ENCODE results near the gene SCNM1. TPM values are rescaled to one million over a fixed set of nuclear protein-coding genes. Genes with fewer than 3 reads are reported as not detected.

SCNM1 gene, protein sequence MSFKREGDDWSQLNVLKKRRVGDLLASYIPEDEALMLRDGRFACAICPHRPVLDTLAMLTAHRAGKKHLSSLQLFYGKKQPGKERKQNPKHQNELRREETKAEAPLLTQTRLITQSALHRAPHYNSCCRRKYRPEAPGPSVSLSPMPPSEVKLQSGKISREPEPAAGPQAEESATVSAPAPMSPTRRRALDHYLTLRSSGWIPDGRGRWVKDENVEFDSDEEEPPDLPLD
- 57.4 TPM for polyA plus RNA-seq (2012; ENCODE audit: low read depth, missing spikeins)

DNA sequence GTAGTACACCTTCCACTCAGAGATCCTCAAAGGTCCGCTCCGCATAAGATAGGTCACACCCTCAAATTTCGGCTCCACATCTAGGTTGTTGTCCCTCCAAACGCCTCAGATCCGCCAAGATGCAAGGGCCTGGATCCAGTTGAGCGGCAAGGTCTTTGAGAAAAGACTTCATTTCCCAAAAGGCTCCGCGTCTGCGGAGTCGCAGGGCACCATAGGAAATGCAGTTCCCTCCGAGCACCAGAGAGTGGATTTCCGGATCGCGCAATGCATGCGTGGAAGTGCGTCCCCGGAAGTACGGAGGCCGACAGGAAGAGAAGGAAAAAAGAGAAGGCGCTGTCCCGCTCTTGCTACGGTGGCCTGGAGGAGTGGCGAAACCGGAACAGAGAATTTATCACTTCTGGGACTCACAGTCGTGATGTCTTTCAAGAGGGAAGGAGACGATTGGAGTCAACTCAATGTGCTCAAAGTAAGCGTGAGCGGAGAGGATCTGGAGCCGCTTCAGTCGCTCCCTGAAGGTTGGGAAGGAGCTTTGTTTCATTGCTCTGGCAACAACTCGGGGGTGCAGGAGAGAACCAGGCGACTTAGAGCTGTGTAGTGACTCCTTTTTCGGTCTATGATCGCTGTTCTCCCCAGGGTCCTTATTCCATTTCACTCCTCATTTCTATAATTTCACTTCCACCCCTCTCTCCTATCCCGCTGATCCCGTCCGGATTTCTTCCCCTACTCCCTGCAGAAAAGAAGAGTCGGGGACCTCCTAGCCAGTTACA, at the start of gene SCNM1, which contains the start of gene LYSMD1:
TSS of gene SCNM1 (plus strand) at position 407 of the 767 bp plus-strand sequence. CDS start at position 416, 9 bp downstream.
TSS of gene LYSMD1 (minus strand) at position 165 of the 767 bp plus-strand sequence. CDS start 644 bp downstream, outside the sequence.
- DNase-seq (ENCODE audit: insufficient read length, low spot score) (peak; percentile 80), FAIRE-seq (peak; percentile 94)
- TF ChIP-seq TAF1 (IDR thresholded peaks at IDR 0.05; ENCODE audit: low read depth, low read length) (peak; percentile 64), POU2F2 (IDR thresholded peaks at IDR 0.05; ENCODE audit: low read depth, low read length) (peak; percentile 95), PAX5 (IDR thresholded peaks at IDR 0.05; ENCODE audit: insufficient read depth, low read length, severe bottlenecking) (no peak), SPI1 (IDR thresholded peaks at IDR 0.05; ENCODE audit: low read depth, low read length) (peak; percentile 83), POLR2A (IDR thresholded peaks at IDR 0.05; ENCODE audit: low read depth, low read length) (peak; percentile 90), POLR2AphosphoS5 (IDR thresholded peaks at IDR 0.05; ENCODE audit: low read depth, low read length) (peak; percentile 85)

DNA sequence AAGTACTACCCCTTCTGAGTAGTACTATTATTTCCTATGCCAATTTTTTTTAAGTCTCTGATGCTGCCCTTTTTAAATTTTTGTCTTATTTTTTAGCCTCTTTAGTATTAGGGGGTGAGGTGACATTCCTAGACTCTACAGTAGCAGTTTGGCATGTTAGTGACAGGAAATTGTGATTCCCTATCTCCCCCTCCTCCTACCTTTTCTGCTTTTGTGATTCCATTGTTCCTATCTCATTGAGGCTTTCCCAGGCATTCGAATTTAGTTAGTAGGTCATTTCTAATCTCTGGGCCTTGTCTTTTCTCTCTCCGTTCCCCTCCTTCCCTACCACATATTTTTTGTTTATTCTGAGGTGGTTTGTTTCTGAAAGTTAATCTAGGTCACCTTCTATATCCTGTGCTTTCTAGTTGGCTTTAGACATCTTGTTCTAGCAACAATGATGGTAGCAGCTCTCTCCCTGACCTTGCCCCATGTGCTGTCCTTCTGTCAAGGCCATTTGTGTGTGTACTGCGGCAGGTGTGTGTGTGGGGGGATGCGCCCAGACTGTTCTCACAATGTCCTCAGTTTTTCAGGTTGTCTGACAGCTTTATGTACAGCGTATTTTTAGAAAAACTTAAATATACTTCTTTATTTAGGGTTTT, 41.1 kb upstream of the SCNM1 start:
- no peak for TF ChIP-seq POLR2AphosphoS5 (IDR thresholded peaks at IDR 0.05; ENCODE audit: low read depth, low read length)
- DNase-seq (ENCODE audit: insufficient read length, low spot score) (no peak), FAIRE-seq (no peak)

DNA sequence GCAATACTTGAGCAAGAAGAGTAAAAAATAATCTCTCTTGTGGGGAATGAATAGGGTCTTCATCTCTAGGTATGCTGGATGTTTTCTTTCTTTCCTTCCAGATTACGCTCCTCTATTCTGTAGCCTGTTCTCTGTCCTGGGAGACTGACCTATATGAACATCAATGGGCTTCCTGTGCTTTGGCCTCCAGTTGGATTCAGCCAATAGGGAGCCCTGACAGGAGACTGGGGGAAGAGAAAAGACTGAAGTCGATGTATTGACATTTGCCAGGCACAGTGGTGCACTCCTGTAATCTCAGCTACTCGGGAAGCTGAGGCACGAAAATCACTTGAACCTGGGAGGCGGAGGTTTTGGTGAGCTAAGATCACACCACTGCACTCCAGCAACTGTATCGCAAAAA, 37.1 kb upstream of the SCNM1 start:
- TF ChIP-seq POLR2A (IDR thresholded peaks at IDR 0.05; ENCODE audit: low read depth, low read length) (no peak), SPI1 (IDR thresholded peaks at IDR 0.05; ENCODE audit: low read depth, low read length) (no peak), POU2F2 (IDR thresholded peaks at IDR 0.05; ENCODE audit: low read depth, low read length) (no peak)
- DNase-seq (ENCODE audit: insufficient read length, low spot score) (no peak), FAIRE-seq (no peak)

GRCh38 chr1:151130987-151131586, 34.9 kb upstream of the SCNM1 start:
- DNase-seq (ENCODE audit: insufficient read length, low spot score) = peak; percentile 65
- peak; percentile 81 for FAIRE-seq
- no peak for TF ChIP-seq TAF1 (IDR thresholded peaks at IDR 0.05; ENCODE audit: low read depth, low read length)
- no peak for TF ChIP-seq PAX5 (IDR thresholded peaks at IDR 0.05; ENCODE audit: insufficient read depth, low read length, severe bottlenecking)
- TF ChIP-seq POU2F2 (IDR thresholded peaks at IDR 0.05; ENCODE audit: low read depth, low read length) = no peak
- no peak for TF ChIP-seq POLR2A (IDR thresholded peaks at IDR 0.05; ENCODE audit: low read depth, low read length)
- TF ChIP-seq POLR2AphosphoS5 (IDR thresholded peaks at IDR 0.05; ENCODE audit: low read depth, low read length) = no peak
- no peak for TF ChIP-seq SPI1 (IDR thresholded peaks at IDR 0.05; ENCODE audit: low read depth, low read length)

- DNase-seq (ENCODE audit: insufficient read length, low spot score) (no peak), FAIRE-seq (no peak)
Observed at GRCh38 chr1:151131701-151132334, 34.1 kb upstream of the SCNM1 start.

DNA sequence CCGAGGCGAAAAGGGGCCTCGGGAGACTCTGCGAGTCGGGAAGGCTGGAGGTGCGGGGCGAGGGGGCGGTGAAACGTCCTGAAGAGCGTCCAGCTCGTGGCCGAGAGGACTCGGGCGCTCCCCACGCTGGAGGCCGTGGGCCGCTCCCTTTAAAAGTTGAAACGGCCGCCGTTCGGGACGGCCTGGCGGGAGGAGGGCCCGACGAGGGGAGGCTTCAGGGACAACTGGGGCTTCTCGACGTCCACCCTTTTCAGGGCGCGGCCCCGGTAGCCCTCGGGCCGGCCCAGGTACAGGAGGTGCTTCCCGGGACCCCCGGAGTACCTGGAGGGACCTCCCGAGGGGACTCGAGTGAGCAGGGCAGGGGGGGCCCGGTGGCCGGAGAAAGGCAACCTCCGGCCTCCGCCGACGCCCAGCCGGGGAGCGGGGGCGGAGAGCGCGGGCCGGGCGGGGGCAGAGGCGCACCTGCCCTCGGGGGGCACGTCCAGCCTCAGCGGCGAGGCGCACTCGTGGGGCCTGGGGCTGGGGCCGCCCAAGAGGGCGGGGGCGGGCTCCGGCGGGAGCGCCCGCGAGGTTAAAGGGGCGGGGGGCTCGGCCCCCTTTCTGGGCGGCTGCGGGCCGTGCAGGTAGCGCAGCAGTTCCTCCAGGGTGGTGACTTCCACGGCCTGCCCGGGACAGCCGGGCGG, 33.5 kb upstream of the SCNM1 start:
- DNase-seq (ENCODE audit: insufficient read length, low spot score) (no peak), FAIRE-seq (no peak)
- TF ChIP-seq SPI1 (IDR thresholded peaks at IDR 0.05; ENCODE audit: low read depth, low read length) (no peak), POU2F2 (IDR thresholded peaks at IDR 0.05; ENCODE audit: low read depth, low read length) (no peak), POLR2AphosphoS5 (IDR thresholded peaks at IDR 0.05; ENCODE audit: low read depth, low read length) (no peak), POLR2A (IDR thresholded peaks at IDR 0.05; ENCODE audit: low read depth, low read length) (no peak), PAX5 (IDR thresholded peaks at IDR 0.05; ENCODE audit: insufficient read depth, low read length, severe bottlenecking) (no peak), TAF1 (IDR thresholded peaks at IDR 0.05; ENCODE audit: low read depth, low read length) (no peak)

More at GRCh38 chr1:151131701-151132334, 34.1 kb upstream of the SCNM1 start:
- TF ChIP-seq SPI1 (IDR thresholded peaks at IDR 0.05; ENCODE audit: low read depth, low read length) (no peak), POU2F2 (IDR thresholded peaks at IDR 0.05; ENCODE audit: low read depth, low read length) (no peak), POLR2A (IDR thresholded peaks at IDR 0.05; ENCODE audit: low read depth, low read length) (no peak), PAX5 (IDR thresholded peaks at IDR 0.05; ENCODE audit: insufficient read depth, low read length, severe bottlenecking) (no peak)

- TF ChIP-seq POLR2AphosphoS5 (IDR thresholded peaks at IDR 0.05; ENCODE audit: low read depth, low read length) (no peak), POLR2A (IDR thresholded peaks at IDR 0.05; ENCODE audit: low read depth, low read length) (no peak), TAF1 (IDR thresholded peaks at IDR 0.05; ENCODE audit: low read depth, low read length) (no peak), SPI1 (IDR thresholded peaks at IDR 0.05; ENCODE audit: low read depth, low read length) (no peak), POU2F2 (IDR thresholded peaks at IDR 0.05; ENCODE audit: low read depth, low read length) (no peak), PAX5 (IDR thresholded peaks at IDR 0.05; ENCODE audit: insufficient read depth, low read length, severe bottlenecking) (no peak)
- FAIRE-seq = no peak
Observed at GRCh38 chr1:151133018-151133806, 32.7 kb upstream of the SCNM1 start.

DNA sequence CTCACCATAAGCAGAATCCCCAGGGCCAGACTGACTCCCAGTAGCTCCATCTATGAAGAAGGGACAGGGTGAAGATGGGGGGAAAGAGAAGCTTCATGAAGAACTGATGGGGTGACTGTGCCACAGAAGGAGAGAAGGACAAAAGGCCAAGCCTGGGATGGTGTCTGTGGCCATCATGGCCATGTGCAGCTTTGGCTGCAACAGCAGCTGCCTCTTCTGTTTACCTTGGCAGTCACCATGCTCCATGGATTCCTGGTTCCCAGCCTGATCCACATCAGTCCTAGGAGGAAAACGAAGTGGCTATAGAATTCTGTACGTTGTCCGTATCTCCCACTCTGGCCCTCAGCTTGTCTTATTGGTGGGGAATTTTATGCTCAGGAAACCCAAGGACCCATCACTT, 31.5 kb upstream of the SCNM1 start:
- DNase-seq (ENCODE audit: insufficient read length, low spot score) (no peak), FAIRE-seq (no peak)
- TF ChIP-seq POU2F2 (IDR thresholded peaks at IDR 0.05; ENCODE audit: low read depth, low read length) (no peak), POLR2A (IDR thresholded peaks at IDR 0.05; ENCODE audit: low read depth, low read length) (no peak), POLR2AphosphoS5 (IDR thresholded peaks at IDR 0.05; ENCODE audit: low read depth, low read length) (no peak)

More at GRCh38 chr1:151133018-151133806, 32.7 kb upstream of the SCNM1 start:
- DNase-seq (ENCODE audit: insufficient read length, low spot score) = no peak

Measured in GM12891 (cell line).